Ovary (tissue), 3 donors: ENCODE results near the gene SEC24D.

Source experiments
- EP300 ChIP-seq: sonication (generic); formaldehyde crosslinking; IDR thresholded peaks from one replicate; pipeline ENCODE4 v1.6.1; 2017; ENCODE audit warnings: antibody characterized with exemption
- POLR2A ChIP-seq: fragments of 450-650 bp; IDR thresholded peaks from one replicate; pipeline ENCODE4 v1.6.1; 2017; ENCODE audit warnings: antibody characterized with exemption, mild to moderate bottlenecking, moderate library complexity
- TF ChIP-seq, protein P1 (sequence below), 3 donors: fragments of 450-650 bp in 2 of 3; fragments of 200-600 bp in 1 of 3; IDR thresholded peaks; one replicate each; pipeline versions ENCODE4 v1.5.1 to v1.8.0; 2016 to 2022; ENCODE audit warnings: antibody characterized with exemption in 3 of 3, mild to moderate bottlenecking in 1 of 3
- donor health status: DM: no; HTN: no; CAD: no.

DNA sequence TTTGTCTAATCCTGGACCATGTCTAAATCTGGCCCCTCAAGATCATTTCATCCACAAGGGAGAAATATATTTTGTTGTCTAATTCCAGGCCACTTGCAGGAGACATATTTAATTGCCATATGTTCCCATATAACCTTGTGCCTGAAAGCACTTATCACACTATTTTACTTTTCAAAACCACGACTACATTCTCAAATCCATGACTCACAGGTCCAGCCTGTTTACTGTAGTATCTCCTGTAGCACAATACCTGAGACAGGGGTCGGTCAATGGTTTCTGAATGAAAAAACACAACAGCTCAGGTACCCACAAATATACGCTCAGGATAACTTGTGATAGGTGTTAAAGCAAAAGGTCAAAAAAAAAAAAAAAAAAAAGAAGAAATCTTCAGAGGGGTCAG is 60.9 kb downstream of the SEC24D start:
- no peak for TF ChIP-seq POLR2A
- TF ChIP-seq, protein P1, sequence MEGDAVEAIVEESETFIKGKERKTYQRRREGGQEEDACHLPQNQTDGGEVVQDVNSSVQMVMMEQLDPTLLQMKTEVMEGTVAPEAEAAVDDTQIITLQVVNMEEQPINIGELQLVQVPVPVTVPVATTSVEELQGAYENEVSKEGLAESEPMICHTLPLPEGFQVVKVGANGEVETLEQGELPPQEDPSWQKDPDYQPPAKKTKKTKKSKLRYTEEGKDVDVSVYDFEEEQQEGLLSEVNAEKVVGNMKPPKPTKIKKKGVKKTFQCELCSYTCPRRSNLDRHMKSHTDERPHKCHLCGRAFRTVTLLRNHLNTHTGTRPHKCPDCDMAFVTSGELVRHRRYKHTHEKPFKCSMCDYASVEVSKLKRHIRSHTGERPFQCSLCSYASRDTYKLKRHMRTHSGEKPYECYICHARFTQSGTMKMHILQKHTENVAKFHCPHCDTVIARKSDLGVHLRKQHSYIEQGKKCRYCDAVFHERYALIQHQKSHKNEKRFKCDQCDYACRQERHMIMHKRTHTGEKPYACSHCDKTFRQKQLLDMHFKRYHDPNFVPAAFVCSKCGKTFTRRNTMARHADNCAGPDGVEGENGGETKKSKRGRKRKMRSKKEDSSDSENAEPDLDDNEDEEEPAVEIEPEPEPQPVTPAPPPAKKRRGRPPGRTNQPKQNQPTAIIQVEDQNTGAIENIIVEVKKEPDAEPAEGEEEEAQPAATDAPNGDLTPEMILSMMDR (IDR thresholded peaks at IDR 0.05), result no peak
- no peak for TF ChIP-seq EP300
